NCI-H1048 (cell line): ENCODE data around the gene ADCY3.
"Not testable (repeated sequence)": the region's sequence is repeated elsewhere in the genome, so short reads cannot be mapped to it uniquely, and the experiment has no call there.

Experiments used
- DNase-seq: peaks from one replicate; lab custom pipeline; 2025; lab: John Stamatoyannopoulos, UW

The ADCY3 gene

DNA sequence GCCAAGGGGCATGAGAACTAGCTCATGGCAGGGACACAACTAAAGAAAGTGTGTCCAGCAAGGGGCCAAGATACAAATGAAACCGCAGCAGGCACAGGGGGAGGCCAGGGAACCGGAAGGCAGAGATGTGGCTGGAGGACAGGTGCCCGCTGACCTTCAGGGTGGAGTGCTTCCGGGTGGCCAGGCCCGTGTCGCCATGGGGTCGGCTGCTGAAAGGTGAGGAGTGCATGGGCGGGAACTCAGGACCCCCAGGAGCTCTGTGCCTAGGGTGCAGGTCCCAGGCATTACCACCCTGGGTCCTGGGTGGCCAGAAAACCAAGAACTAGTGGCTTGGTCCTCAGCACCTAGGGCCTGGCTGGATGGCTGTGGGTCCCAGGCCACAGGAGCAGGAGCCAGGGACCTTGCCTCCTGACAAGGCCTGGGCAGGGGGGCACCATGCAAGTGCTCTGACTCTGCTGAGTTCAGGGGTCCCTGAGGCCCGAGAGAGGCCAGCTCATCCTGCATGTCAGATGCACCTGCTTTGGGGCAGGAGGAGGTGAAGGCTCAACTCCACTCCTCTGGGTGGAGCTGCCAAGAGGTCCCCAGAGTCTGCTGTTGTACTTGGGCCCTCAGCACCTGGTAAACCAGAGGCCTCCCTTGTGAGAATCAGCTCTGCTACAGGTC, 75.9 kb downstream of the ADCY3 start:
- no peak for DNase-seq

DNA sequence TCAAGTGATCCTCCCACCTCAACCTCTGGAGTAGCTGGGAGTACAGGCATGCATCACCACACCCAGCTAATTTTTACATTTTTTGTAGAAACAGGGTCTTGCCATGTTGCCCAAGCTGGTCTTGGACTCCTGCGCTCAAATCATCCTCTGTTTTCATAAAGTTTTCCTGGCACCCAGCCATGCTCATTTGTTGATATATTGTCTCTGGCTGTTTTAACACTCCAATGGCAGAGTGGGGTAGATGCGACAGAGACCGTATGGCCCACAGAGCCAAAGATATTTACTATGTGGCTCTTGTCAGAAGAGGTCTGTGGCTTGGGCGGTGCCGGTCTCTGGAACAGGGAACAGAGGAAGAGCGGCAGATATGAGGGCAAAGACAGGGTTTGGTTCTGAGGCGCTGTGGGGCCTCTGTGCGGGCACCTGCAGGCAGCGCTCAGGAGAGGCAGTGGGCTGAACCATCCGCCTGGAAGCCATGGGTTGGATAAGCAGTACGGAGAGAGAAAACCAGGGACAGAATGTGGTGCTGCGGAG, 76.6 kb downstream of the ADCY3 start:
- DNase-seq = no peak

DNA sequence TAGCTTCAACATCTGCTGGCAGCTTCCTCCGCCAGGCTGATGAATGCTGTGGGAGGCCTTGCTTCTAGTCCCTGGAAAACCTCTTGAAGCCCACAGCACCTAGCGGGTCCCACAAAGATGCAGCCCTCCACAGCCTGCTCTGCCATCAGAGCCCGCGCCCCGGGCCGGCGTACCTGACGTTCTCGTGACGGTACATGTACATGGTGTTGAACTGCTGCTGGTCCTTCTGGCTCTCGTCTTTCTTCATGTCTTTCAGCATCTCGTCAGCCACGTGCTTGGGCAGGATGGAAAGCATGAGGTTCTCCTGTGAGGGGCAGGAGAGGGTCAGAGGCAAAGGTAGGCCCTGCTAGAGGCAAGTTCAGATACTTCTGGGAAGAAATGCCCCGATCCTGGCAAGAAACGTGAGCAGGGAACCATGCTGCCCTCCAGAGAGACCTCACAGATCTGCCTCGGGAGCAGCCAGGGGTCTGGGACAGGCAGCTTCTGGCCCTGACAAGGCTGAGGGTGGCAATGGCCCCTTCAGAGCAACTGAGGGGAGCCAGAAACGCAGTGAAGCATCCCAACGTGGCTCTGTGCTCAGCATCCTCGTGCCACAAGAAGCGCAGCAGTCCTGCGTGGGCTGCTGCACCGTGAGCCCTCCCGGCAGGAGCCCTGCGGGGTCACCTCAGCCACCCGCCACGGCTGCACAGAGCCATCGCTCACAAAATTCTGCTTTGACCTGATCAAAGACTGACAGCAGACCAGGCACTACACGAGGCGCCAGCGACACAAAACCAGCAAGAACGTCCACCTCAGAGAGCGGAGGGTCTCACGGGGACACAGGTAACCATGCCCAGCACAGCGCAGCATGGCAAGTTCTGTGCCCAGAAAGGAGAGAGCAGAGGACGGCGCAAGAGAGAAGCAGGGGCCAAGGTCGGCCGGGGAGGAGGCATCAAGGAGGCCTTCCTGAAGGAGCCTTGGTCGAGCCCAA, 77.7 kb downstream of the ADCY3 start:
- no peak for DNase-seq

DNA sequence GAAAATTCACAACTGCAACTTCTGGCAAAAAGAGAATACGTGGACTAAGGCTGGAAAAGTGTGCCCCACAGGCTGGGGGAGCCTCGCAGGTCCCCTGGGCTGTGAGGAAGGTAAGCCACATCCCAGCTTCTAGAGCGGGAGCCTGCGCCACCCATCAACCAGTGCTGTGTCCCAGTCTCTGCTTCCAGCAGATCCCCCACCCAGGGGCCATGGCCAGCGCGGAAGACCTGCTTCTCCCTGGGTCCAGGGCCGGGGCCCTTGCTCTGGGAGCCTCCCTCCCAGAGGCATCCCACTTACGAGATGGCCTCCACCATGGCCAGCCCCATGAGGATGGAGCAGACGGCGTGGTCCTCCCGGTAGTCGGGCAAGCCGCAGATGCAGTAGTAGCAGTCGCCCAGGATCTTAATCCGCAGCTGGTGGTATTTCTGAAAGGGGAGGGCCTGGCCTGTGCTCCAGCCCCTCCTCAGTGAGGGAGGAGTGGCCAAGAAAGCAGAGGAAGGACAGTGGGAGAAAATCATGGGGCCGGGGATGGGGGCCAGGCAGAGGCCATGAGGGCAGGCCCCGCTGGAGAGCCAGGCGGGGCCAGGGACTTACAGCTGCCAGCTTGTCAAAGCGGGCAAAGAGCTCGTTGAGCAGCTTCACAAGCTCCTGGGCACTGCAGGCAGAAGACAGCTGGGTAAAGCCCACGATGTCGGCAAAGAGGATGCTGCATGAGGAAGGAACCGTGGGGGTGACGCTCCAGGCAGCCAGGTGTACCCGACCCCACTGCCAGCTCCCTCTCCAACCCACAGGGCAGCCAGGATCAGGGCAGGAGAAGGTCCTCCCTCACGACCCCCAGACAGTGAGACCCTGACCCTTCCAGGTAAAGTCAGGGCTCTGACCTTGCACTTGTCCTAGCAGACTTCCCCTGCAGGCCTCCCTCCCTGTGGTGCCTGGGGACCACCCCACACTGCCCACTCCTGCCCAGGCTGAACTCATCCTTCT, 78.8 kb downstream of the ADCY3 start:
- no peak for DNase-seq

DNA sequence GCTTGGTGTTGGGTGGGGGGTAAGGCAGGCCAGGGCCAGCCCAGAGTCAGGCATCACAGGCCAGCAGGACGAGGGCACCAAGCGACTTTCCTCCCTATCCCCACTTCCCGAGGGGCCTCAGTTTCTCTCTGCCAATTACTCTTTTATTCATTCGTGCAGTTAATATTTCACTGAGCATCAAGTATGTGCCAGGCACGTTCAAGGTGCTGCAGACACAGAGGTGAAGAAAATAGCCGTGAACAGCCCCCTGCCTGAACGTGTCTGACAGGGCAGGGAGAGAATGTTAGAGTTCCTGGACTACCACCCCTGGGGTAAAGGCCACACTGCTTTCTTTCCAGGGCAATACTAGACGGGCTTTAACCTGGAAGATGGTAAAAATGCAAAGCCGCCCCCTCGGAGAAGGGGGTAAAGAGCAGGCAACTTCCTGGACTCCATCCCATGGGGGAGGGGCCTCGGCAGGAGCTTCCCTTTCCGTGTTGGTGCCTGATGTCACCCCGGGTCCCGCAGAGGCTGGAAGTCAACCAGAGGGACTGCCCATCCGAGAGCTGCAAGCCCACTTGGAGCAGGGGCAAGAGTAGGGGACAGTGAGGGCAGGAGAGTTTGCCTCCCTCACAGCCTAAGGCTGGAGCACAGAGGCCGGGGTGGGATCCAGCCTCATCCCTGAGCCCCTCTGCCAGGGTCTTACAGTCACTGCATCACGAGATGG, 79.7 kb downstream of the ADCY3 start:
- DNase-seq = no peak

DNA sequence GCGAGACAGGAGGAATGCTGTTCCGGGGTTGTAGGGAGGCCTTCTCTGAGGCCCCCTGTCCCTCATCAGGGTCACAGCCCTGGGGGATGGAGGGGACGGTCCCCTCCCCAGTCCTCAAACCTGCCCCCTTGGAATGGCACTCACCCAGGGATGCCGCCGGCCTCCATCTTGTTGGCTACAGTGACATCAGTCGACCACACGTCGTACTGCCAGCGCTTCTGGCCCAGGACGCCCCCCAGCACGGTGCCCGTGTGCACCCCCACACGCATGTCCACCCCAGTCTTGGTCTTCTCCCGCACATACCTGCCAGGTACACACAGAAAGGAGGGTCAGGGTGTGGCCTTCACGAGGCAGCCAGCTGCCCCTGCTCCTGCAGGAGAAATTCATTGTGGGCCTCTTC, 80.3 kb downstream of the ADCY3 start:
- no peak for DNase-seq

DNA sequence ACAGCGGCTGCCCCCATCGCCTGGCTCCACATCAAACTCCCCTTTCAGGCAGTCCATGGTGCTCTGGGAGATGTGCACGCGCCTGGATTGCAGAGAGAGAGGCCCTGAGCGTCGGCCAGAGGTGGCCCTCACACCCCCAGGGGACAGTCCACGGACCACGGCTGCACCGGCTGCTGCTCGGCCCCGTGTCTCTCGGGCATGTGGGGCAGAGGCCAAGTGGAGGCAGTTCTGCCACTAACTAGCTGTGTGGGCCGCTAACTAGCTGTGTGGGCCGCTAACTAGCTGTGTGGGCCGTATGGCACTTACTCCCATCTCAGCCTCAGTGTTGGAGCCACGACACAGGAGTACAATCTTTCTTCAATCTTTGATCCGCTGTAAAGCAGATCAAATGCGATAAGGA, 81.5 kb downstream of the ADCY3 start:
- no peak for DNase-seq

DNA sequence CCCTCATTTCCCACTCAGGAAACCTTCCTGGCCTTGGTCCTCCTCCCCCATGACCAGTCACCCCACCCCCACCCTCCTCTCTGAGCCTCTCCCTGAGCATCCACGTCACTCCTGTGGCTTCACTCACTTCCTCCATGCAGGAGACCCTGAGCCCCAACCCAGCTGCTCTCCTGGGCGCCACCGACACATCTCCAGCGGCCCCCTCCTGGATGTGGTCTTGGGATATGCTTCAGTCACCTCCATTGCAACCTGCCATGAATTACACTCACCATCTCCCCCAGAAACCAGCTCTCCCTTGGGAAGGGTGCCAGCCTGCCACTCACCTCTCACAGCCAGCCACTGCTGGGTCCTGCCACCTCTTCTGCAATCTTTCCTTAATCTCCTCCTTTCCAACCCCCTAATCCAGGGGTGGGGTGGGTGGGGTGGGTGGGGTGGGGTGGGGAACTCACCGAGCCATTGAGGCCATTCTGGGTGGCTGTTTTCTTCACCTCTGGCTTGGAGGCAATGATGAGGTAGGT, 82.0 kb downstream of the ADCY3 start:
- no peak for DNase-seq

DNA sequence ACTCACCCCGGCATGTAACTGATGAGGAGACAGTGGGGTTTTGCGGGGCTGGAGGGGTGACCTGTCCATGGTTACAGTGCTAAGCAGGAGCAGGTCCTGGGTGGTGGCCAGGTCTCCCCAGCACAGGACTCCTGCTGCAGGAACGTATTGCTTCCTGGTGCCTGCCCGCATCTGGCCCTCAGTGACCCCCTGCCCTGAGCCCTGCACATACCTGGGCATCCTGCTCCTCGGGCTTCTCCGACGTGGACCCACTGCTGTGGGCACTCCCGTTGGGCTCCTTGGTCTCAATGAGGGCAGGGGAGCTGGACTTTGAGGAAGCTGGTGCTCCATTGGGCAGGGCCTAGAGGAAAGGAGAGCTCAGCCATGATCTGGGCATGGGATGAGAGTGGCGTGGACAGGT, 83.3 kb downstream of the ADCY3 start:
- no peak for DNase-seq

DNA sequence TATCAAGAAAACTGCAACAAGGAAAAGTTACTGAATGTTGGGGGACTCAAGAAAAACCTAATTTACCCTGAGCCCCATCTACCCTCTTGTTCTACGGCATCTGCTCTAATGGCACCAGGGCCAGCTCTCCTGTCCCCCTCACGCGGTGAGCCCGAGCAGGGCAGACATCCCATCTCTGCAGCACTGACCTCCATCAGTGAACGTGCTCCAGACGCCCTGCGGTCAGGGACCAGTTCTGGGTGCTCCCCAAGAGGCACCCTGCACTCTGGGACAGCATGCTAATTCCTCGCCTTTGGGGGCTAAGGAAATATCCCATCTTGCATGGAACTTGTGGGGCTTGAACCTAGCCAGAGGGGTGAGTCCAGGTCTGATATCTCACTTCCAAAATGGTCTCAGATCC, 83.8 kb downstream of the ADCY3 start:
- DNase-seq = no peak

DNA sequence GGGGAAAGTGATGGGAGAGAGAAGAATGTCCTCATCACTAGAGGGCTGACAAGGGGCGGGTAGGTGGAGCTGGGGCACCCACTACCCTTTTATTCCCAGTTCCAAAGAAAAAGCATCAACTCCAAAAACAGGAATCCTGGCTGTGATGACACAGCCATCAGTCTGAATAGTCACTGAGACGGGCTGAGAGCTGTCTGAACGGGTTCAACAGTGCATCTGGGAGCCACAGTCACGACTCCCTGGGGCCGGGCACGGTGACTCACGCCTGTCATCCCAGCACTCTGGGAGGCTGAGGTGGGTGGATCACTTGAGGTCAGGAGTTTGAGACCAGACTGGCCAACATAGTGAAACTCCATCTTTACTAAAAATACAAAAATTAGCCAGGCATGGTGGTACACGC, 84.6 kb downstream of the ADCY3 start:
- not testable (repeated sequence) for DNase-seq

DNA sequence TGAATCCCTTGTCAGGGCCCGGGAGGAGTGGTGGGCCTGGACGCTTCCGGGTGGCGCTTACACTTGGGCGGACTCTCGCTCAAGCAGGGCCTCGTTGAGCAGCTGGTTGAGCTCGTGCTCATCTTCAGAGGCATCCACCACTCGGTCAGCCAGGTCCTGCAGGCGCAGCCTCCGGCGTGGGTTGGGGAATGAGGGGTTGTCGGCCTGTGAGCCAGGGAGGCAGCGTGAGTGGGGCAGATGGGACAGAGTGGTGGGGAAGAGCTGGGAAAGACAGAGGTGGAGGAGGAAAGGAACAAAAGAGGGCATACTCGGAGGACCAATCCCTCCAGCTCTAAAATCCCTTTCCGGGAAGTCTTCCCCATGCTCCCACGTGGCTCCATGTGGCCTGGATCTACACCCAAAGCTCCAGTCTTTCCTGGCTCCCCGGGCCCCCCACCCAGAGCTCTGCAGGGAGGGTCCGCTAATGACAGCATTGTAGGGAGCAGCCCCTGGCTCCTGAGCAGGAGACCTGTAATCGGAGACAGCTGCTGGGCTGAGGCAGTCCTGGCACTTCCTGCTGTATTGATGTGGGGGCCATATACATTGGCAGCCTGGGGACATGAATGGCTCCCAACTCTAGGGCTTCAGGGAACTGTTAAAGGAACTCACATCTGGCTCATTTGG, 85.2 kb downstream of the ADCY3 start:
- no peak for DNase-seq

DNA sequence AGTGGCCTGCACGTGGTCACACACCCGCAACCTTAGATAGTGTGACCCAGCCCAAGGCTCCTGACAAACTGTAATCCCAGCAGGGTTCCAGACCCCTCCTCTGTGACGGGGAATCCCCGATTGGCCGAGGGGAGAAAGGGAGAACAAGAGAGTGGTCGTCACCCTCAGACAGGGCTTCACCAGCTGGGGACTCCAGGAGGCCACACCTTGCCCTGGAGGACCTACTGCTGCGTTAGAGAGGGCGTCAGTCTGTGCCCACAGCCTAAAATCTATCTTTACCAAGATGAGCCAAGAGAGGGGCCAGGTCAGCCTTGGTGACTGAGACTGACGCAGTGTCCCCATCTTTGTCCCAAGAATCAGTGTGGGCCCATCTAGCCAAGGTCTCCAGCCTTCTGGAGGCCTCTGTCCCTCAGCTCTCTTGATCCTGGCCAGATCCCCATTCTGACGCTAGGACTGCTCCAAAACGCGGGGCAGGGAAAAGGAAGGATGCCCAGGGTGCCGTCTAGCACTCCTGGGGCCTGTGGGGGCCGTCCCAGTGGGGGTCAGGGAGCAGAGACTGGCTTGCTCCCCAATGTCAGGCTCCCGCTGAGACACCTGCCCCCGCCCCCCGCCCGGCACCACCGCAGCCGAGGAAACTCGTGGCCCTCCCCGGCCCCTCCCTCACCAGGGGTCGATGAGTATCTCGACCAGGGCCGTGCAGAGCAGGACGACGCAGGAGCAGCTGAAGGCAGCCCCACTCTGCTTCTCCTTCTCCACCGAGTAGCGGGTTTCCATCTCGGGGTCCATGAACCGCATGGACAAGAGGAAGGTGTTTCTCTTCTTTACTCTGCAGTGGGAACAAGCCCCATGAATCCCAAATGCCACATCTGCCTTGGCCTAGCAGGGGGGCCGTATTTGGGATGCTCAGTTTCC, 86.0 kb downstream of the ADCY3 start:
- DNase-seq = no peak

DNA sequence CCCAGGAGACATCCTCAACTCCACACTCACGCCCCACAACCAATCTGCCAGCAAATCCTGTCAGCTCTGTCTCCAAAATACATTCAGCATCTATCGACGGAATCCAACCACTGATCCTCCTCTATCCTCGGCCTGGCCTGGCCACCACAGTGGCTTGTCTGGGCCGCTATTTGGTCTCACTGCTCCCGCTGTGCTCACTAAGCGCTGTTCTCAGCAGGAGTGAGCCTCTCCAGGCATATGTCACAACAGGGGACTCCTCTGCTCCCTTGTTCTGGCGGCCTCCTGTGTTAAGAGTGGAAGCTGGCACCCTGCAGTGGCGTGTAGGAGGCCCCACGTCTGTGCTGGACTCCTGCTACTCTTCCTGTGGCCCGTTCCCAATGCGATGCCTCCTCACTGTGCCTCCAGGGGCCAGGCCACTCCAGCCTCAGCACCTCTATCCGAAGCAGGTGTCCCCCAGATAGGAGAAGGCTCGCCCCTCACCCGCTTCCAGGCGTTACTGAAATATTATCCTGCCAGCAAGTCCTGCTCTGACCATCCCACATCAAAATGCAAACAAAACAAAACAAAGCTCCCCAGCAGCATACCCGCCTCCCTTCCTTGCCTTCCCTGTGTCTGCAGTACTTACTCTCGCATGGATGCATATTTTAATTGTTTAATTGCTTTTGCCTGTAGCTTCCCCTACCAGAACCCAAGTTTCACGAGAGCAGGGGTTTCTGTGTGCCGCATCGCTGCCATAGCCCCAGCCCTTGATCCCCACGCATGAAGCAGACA, 86.9 kb downstream of the ADCY3 start:
- DNase-seq = no peak

DNA sequence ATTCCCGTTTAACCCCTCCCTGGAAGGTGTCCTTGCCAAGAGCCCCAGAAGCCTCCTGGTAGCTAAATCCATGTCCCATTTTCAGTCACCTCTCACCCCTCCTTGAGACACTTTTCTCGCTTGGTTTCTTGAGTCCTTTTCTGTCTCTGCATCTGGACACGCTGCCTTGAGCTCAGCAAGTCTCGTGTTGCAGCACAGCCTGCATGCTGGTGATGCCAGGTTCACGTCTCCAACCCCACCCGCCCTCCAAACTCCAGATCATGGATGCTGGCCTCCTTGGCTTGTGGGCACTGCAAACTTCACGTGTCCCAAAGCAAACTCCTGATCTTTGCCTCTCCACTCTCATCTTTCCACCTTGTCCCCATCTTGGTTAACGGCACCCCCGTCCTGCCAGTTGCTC, 87.5 kb downstream of the ADCY3 start:
- no peak for DNase-seq

DNA sequence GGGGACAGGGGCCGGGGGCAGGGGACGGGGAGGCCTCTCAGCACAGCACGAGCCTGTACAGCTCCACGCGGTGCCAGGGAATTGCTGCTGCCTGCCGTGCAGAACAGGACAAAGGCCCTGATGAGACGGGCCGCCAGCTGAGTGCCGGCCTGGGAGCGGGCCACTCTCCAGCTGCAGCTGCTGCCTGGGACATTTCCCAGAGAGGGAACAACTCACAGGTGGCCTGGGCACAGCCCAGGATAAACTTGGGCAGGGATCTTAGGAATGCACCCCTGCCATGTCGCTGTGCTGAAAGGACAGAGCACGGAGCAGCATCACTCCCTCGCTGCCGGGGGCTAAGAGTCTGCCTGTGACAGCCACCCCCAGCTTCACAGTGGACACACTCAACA, 88.0 kb downstream of the ADCY3 start:
- no peak for DNase-seq

DNA sequence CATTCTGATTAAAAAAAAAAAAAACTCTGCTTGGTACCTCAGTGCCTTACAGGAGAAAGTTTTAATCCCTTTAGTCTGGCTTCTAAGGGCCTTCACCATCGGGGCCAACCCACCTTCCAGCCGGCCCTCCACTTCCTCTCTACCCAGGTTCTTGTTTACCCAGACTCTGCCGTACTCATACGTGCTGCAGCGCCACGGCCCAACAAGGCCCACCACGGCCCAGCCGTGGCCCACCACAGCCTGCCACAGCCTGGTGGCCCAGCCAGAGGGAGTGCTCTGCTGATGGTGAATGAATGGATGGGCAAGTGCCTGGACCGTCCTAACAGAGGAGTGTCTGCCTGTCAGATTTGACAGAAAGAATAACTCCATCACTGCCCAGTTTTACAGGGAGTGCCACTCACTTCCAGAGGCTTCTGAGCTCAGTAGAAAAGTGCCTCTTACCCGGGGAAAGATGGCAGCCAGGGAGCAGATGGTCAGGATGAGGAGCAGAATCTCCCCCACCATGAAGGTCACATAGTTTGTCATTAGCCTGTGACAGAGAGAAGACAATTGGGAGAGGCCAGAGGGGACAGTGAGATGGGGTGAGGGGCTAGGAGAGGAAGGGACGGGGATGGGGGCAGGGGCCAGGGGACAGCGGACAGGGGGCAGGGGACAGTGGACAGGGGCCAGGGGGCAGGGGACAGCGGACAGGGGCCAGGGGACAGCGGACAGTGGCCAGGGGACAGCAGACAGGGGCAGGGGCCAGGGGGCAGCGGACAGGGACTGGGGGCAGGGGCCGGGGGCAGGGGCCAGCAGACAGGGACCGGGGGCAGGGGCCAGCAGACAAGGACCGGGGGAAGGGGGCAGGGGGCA, 88.6 kb downstream of the ADCY3 start:
- DNase-seq = no peak

DNA sequence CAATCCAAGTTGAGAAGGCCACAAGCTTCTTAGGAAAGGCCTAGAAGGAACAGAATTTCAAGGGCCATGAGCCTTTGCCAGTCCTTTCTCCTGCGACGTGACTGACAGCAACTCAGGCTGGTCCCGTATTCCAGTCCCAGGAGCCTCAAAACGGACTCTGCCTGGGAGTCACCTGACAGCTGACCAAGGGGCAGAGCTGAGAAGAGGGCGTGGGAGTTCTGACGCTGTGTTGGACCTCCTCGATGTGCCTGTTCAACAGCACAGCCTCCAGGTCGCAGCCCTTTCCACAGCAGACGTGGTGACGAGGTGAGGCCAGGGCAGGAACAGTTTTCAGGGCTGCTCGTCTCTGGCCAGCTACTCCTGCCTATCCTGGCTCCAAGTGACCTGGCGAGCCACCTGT, 89.3 kb downstream of the ADCY3 start:
- DNase-seq = no peak
